BLaER1 treated with 17β-estradiol and CSF1 and Interleukin-3, amounts not matched to agents 10 nM and 100 nM (cell line): ENCODE data around the gene HRH3.

Experiments used
- H3K27ac ChIP-seq, 11 experiments: shearing (Covaris generic); formaldehyde crosslinking; 2 replicates each; pipeline ENCODE4 v1.8.1; 2022
- H3K27me3 ChIP-seq, 11 experiments: shearing (Covaris generic); formaldehyde crosslinking; 2 replicates each; pipeline ENCODE4 v1.8.1; 2022
- H3K36me3 ChIP-seq, 11 experiments: shearing (Covaris generic); formaldehyde crosslinking; 2 replicates each; pipeline ENCODE4 v1.8.1; 2022
- H3K4me1 ChIP-seq, 10 experiments: shearing (Covaris generic); formaldehyde crosslinking; 2 replicates each; pipeline ENCODE4 v1.8.1; 2022
- H3K4me2 ChIP-seq, 11 experiments: shearing (Covaris generic); formaldehyde crosslinking; 2 replicates each; pipeline ENCODE4 v1.8.1; 2022
- H3K4me3 ChIP-seq, 10 experiments: shearing (Covaris generic); formaldehyde crosslinking; 2 replicates each; pipeline ENCODE4 v1.8.1; 2022
- H3K9ac ChIP-seq, 11 experiments: shearing (Covaris generic); formaldehyde crosslinking; 2 replicates each; pipeline ENCODE4 v1.8.1; 2022
- H3K9me3 ChIP-seq, 11 experiments: shearing (Covaris generic); formaldehyde crosslinking; replicated peaks in 1 of 11; 2 replicates each; pipeline ENCODE4 v1.8.1; 2022
- H4K20me1 ChIP-seq, 11 experiments: shearing (Covaris generic); formaldehyde crosslinking; 2 replicates each; pipeline ENCODE4 v1.8.1; 2022
- Cebpa-rat ChIP-seq, 11 experiments: shearing (Covaris generic); IDR thresholded peaks; 2 replicates each; pipeline ENCODE4 v1.8.1; 2022

Gene HRH3

GRCh38 chr20:62197801-62198200 lies 22.3 kb downstream of the HRH3 start:
- Histone ChIP-seq H3K27ac (peak overlapping the region in 1 of 11 experiments; percentile 40; a peak in 1 of 22 replicates), H3K4me3 (no peak overlapping the region), H3K9me3 (no peaks in the 10 kb centered on the region), H3K27me3 (no peaks in the 10 kb centered on the region), H3K36me3 (peaks cover 32 to 66% (median 49%) of the 10 kb centered on the region in 11 experiments), H3K4me1 (peaks cover 41 to 95% (median 75%) of the 10 kb centered on the region in 10 experiments), H3K4me2 (peak overlapping the region in 3 of 11 experiments; percentile 14 to 81 (median 54); a peak in 3 of 22 replicates), H4K20me1 (peaks cover 31 to 73% (median 51%) of the 10 kb centered on the region in 11 experiments; a peak in 21 of 22 replicates), H3K9ac (no peak overlapping the region)
- no peak for TF ChIP-seq Cebpa-rat (IDR thresholded peaks at IDR 0.05)

GRCh38 chr20:62197311-62197710 lies 22.8 kb downstream of the HRH3 start:
- no peaks in the 10 kb centered on the region for H3K27me3 ChIP-seq
- peaks cover 32 to 71% (median 54%) of the 10 kb centered on the region in 11 experiments for H3K36me3 ChIP-seq
- H3K4me2 ChIP-seq = peak overlapping the region in 5 of 11 experiments; percentile 11 to 81 (median 42); a peak in 8 of 22 replicates

GRCh38 chr20:62196286-62196685 lies 23.8 kb downstream of the HRH3 start:
- Histone ChIP-seq H3K4me2 (peak overlapping the region in 7 of 11 experiments; percentile 67 to 92 (median 81); a peak in 11 of 22 replicates), H3K9me3 (no peaks in the 10 kb centered on the region), H3K4me3 (no peak overlapping the region), H3K9ac (no peak overlapping the region), H4K20me1 (peaks cover 35 to 73% (median 53%) of the 10 kb centered on the region in 11 experiments; a peak in 20 of 22 replicates), H3K27ac (no peak overlapping the region), H3K36me3 (peaks cover 32 to 75% (median 54%) of the 10 kb centered on the region in 11 experiments), H3K4me1 (peaks cover 26 to 95% (median 75%) of the 10 kb centered on the region in 10 experiments), H3K27me3 (no peaks in the 10 kb centered on the region)
- TF ChIP-seq Cebpa-rat (IDR thresholded peaks at IDR 0.05) = no peak

More at GRCh38 chr20:62197311-62197710, 22.8 kb downstream of the HRH3 start:
- peaks cover 36 to 95% (median 75%) of the 10 kb centered on the region in 10 experiments for H3K4me1 ChIP-seq
- no peak for TF ChIP-seq Cebpa-rat (IDR thresholded peaks at IDR 0.05)
- peaks cover 33 to 73% (median 53%) of the 10 kb centered on the region in 11 experiments; a peak in 21 of 22 replicates for H4K20me1 ChIP-seq
- H3K4me3 ChIP-seq = no peak overlapping the region
- peak overlapping the region in 1 of 11 experiments; percentile 38; a peak in 2 of 22 replicates for H3K9ac ChIP-seq
- no peaks in the 10 kb centered on the region for H3K9me3 ChIP-seq
- H3K27ac ChIP-seq = 0 out of 22 replicates have a peak overlapping the region, but pooled peaks of 1 of the 11 experiments have one; percentile 40

GRCh38 chr20:62195736-62196135 lies 24.3 kb downstream of the HRH3 start:
- Histone ChIP-seq H3K36me3 (peaks cover 30 to 76% (median 52%) of the 10 kb centered on the region in 11 experiments), H3K4me3 (no peak overlapping the region), H3K27me3 (no peaks in the 10 kb centered on the region), H3K9ac (peak overlapping the region in 2 of 11 experiments; percentile 22 to 28; a peak in 2 of 22 replicates), H3K27ac (peak overlapping the region in 4 of 11 experiments; percentile 2 to 52 (median 38); a peak in 4 of 22 replicates), H3K9me3 (no peaks in the 10 kb centered on the region), H3K4me1 (peaks cover 21 to 95% (median 75%) of the 10 kb centered on the region in 10 experiments), H4K20me1 (peaks cover 35 to 73% (median 55%) of the 10 kb centered on the region in 11 experiments), H3K4me2 (peak overlapping the region in 8 of 11 experiments; percentile 67 to 92 (median 80); a peak in 16 of 22 replicates)
- no peak for TF ChIP-seq Cebpa-rat (IDR thresholded peaks at IDR 0.05)

GRCh38 chr20:62195075-62195405 lies 25.0 kb downstream of the HRH3 start:
- Histone ChIP-seq H3K4me2 (peak overlapping the region; percentile 66 to 92 (median 78)), H3K9me3 (no peaks in the 10 kb centered on the region), H3K9ac (peak overlapping the region in 9 of 11 experiments; percentile 6 to 58 (median 33); a peak in 12 of 22 replicates), H3K36me3 (peaks cover 29 to 76% (median 52%) of the 10 kb centered on the region in 11 experiments), H3K27me3 (no peaks in the 10 kb centered on the region), H3K4me1 (peaks cover 14 to 92% (median 72%) of the 10 kb centered on the region in 10 experiments), H3K4me3 (no peak overlapping the region), H3K27ac (peak overlapping the region in 5 of 11 experiments; percentile 23 to 52 (median 33); a peak in 7 of 22 replicates), H4K20me1 (peaks cover 37 to 74% (median 62%) of the 10 kb centered on the region in 11 experiments)
- no peak for TF ChIP-seq Cebpa-rat (IDR thresholded peaks at IDR 0.05)

GRCh38 chr20:62193079-62194025 lies 26.7 kb downstream of the HRH3 start:
- Histone ChIP-seq H3K36me3 (peaks cover 26 to 73% (median 54%) of the 10 kb centered on the region in 11 experiments), H3K4me3 (no peak overlapping the region), H3K27ac (peak overlapping the region in 1 of 11 experiments; percentile 8; a peak in 1 of 22 replicates), H3K4me2 (peak overlapping the region in 6 of 11 experiments; percentile 71 to 82 (median 74); a peak in 9 of 22 replicates), H3K27me3 (no peaks in the 10 kb centered on the region), H3K9me3 (no peaks in the 10 kb centered on the region), H3K9ac (peak overlapping the region in 3 of 11 experiments; percentile 2 to 18 (median 15); a peak in 4 of 22 replicates), H4K20me1 (peaks cover 41 to 84% (median 72%) of the 10 kb centered on the region in 11 experiments), H3K4me1 (peaks cover 14 to 80% (median 68%) of the 10 kb centered on the region in 10 experiments)
- TF ChIP-seq Cebpa-rat (IDR thresholded peaks at IDR 0.05) = no peak

- TF ChIP-seq Cebpa-rat (IDR thresholded peaks at IDR 0.05) = no peak
- peak overlapping the region in 9 of 11 experiments; percentile 1 to 24 (median 11); a peak in 10 of 22 replicates for H3K9ac ChIP-seq
Measured at GRCh38 chr20:62192635-62193034, 27.4 kb downstream of the HRH3 start.

GRCh38 chr20:62191781-62192559 lies 28.1 kb downstream of the HRH3 start:
- Histone ChIP-seq H3K9me3 (no peaks in the 10 kb centered on the region), H3K27me3 (no peaks in the 10 kb centered on the region), H3K4me1 (peaks cover 25 to 77% (median 66%) of the 10 kb centered on the region in 10 experiments), H3K4me2 (peak overlapping the region in 10 of 11 experiments; percentile 7 to 82 (median 72); a peak in 19 of 22 replicates), H3K36me3 (peaks cover 17 to 60% (median 40%) of the 10 kb centered on the region in 11 experiments; a peak in 21 of 22 replicates), H4K20me1 (peaks cover 41 to 95% (median 86%) of the 10 kb centered on the region in 11 experiments), H3K9ac (peak overlapping the region in 9 of 11 experiments; percentile 6 to 32 (median 12); a peak in 13 of 22 replicates), H3K4me3 (no peak overlapping the region), H3K27ac (peak overlapping the region in 3 of 11 experiments; percentile 7 to 41 (median 14); a peak in 3 of 22 replicates)
- TF ChIP-seq Cebpa-rat (IDR thresholded peaks at IDR 0.05) = no peak

More at GRCh38 chr20:62192635-62193034, 27.4 kb downstream of the HRH3 start:
- no peak overlapping the region for H3K4me3 ChIP-seq
- no peaks in the 10 kb centered on the region for H3K9me3 ChIP-seq
- peak overlapping the region in 9 of 11 experiments; percentile 43 to 82 (median 72); a peak in 17 of 22 replicates for H3K4me2 ChIP-seq
- peak overlapping the region in 3 of 11 experiments; percentile 7 to 41 (median 14); a peak in 2 of 22 replicates for H3K27ac ChIP-seq
- H3K27me3 ChIP-seq = no peaks in the 10 kb centered on the region
- H3K4me1 ChIP-seq = peaks cover 19 to 77% (median 67%) of the 10 kb centered on the region in 10 experiments
- H4K20me1 ChIP-seq = peaks cover 41 to 89% (median 79%) of the 10 kb centered on the region in 11 experiments
- peaks cover 19 to 66% (median 47%) of the 10 kb centered on the region in 11 experiments for H3K36me3 ChIP-seq
